Measurements from ENCODE around the gene MTHFD1L.

DNA sequence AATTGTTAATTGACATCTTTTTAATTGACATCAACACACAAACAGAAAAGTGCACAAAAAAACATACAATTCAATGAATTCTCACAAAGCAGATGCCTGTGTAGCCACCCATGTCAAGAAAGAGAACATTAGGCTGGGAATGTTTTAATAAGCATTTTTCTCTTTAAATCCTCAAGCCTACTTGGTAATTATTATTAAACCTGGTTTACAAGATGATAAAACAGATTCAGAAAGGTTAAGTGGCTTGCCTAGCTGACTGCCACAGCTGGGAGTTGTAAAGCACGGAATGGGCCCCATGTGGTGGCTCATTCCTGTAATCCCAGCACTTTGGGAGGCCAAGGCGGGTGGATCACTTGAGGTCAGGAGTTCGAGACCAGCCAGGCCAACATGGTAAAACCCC is 284.3 kb downstream of the MTHFD1L start:
- TF ChIP-seq, protein P1, sequence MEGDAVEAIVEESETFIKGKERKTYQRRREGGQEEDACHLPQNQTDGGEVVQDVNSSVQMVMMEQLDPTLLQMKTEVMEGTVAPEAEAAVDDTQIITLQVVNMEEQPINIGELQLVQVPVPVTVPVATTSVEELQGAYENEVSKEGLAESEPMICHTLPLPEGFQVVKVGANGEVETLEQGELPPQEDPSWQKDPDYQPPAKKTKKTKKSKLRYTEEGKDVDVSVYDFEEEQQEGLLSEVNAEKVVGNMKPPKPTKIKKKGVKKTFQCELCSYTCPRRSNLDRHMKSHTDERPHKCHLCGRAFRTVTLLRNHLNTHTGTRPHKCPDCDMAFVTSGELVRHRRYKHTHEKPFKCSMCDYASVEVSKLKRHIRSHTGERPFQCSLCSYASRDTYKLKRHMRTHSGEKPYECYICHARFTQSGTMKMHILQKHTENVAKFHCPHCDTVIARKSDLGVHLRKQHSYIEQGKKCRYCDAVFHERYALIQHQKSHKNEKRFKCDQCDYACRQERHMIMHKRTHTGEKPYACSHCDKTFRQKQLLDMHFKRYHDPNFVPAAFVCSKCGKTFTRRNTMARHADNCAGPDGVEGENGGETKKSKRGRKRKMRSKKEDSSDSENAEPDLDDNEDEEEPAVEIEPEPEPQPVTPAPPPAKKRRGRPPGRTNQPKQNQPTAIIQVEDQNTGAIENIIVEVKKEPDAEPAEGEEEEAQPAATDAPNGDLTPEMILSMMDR (IDR thresholded peaks at IDR 0.05), result no peak
- TF ChIP-seq EZH2 (IDR thresholded peaks at IDR 0.05), result no peak
